ENCODE data around the gene CRTAP. TPM values are rescaled to one million over a fixed set of nuclear protein-coding genes. Genes with fewer than 3 reads are reported as not detected.
"Not testable (repeated sequence)": the region's sequence is repeated elsewhere in the genome, so short reads cannot be mapped to it uniquely, and the experiment has no call there.

The CRTAP gene
- total and polyA plus RNA-seq, 4 donors: 63.2 to 125 (median 92.7) TPM

- Histone ChIP-seq H3K36me3 (ENCODE audit: control insufficient read depth, insufficient read depth, low read length) (peaks cover 27% of the 10 kb centered on the region), H3K27me3 (ENCODE audit: control insufficient read depth, insufficient read depth, low read length) (no peaks in the 10 kb centered on the region), H3K4me1 (ENCODE audit: control insufficient read depth, insufficient read depth, low read length) (peaks cover 12% of the 10 kb centered on the region), H3K27ac (ENCODE audit: low read depth, low read length) (peak overlapping the region; percentile 58), H3K4me3 (ENCODE audit: low read depth, low read length) (peak overlapping the region; percentile 77), H3K9me3 (ENCODE audit: control insufficient read depth, insufficient read depth, low read length) (no peaks in the 10 kb centered on the region)
- DNase-seq (ENCODE audit: low read depth in 4 of 6, low spot score in 6 of 6): peak in 4 of 6 donors; percentile 24 to 76 (median 58)
- under 1% methylated on average over 46 of the region's 51 CpGs for WGBS (ENCODE audit: insufficient coverage)
Observed at GRCh38 chr3:33096093-33096868, 17.5 kb upstream of the CRTAP start.

- Histone ChIP-seq H3K4me1 (ENCODE audit: control insufficient read depth, insufficient read depth, low read length) (peaks cover 12% of the 10 kb centered on the region), H3K27ac (ENCODE audit: low read depth, low read length) (no peak overlapping the region), H3K4me3 (ENCODE audit: low read depth, low read length) (no peak overlapping the region), H3K27me3 (ENCODE audit: control insufficient read depth, insufficient read depth, low read length) (no peaks in the 10 kb centered on the region), H3K36me3 (ENCODE audit: control insufficient read depth, insufficient read depth, low read length) (no peaks in the 10 kb centered on the region), H3K9me3 (ENCODE audit: control insufficient read depth, insufficient read depth, low read length) (no peaks in the 10 kb centered on the region)
- no peak for DNase-seq (ENCODE audit: low read depth in 4 of 6, low spot score in 6 of 6)
- no CpG with 5 or more reads among the region's 3 CpGs for WGBS (ENCODE audit: insufficient coverage)
Observed at GRCh38 chr3:33099109-33099645, 14.6 kb upstream of the CRTAP start.

GRCh38 chr3:33099701-33100100 is 14.1 kb upstream of the CRTAP start:
- no peak for DNase-seq (ENCODE audit: low read depth in 4 of 6, low spot score in 6 of 6)
- Histone ChIP-seq H3K36me3 (ENCODE audit: control insufficient read depth, insufficient read depth, low read length) (no peaks in the 10 kb centered on the region), H3K4me3 (ENCODE audit: low read depth, low read length) (no peak overlapping the region), H3K9me3 (ENCODE audit: control insufficient read depth, insufficient read depth, low read length) (no peaks in the 10 kb centered on the region), H3K27me3 (ENCODE audit: control insufficient read depth, insufficient read depth, low read length) (no peaks in the 10 kb centered on the region), H3K27ac (ENCODE audit: low read depth, low read length) (no peak overlapping the region), H3K4me1 (ENCODE audit: control insufficient read depth, insufficient read depth, low read length) (peaks cover 12% of the 10 kb centered on the region)
- WGBS (ENCODE audit: insufficient coverage): 86% methylated on average over 3 of the region's 3 CpGs

GRCh38 chr3:33100229-33100628 is 13.6 kb upstream of the CRTAP start:
- H3K4me3 ChIP-seq (ENCODE audit: low read depth, low read length): no peak overlapping the region
- DNase-seq (ENCODE audit: low read depth in 4 of 6, low spot score in 6 of 6): no peak
- H3K27me3 ChIP-seq (ENCODE audit: control insufficient read depth, insufficient read depth, low read length): no peaks in the 10 kb centered on the region
- H3K9me3 ChIP-seq (ENCODE audit: control insufficient read depth, insufficient read depth, low read length): no peaks in the 10 kb centered on the region
- peaks cover 10% of the 10 kb centered on the region for H3K4me1 ChIP-seq (ENCODE audit: control insufficient read depth, insufficient read depth, low read length)
- WGBS (ENCODE audit: insufficient coverage): no CpG with 5 or more reads among the region's 2 CpGs
- H3K27ac ChIP-seq (ENCODE audit: low read depth, low read length): no peak overlapping the region
- H3K36me3 ChIP-seq (ENCODE audit: control insufficient read depth, insufficient read depth, low read length): no peaks in the 10 kb centered on the region

GRCh38 chr3:33103034-33103433 is 10.8 kb upstream of the CRTAP start:
- Histone ChIP-seq H3K9me3 (ENCODE audit: control insufficient read depth, insufficient read depth, low read length) (no peaks in the 10 kb centered on the region), H3K27ac (ENCODE audit: low read depth, low read length) (no peak overlapping the region), H3K36me3 (ENCODE audit: control insufficient read depth, insufficient read depth, low read length) (no peaks in the 10 kb centered on the region), H3K27me3 (ENCODE audit: control insufficient read depth, insufficient read depth, low read length) (no peaks in the 10 kb centered on the region), H3K4me1 (ENCODE audit: control insufficient read depth, insufficient read depth, low read length) (no peaks in the 10 kb centered on the region), H3K4me3 (ENCODE audit: low read depth, low read length) (no peak overlapping the region)
- WGBS (ENCODE audit: insufficient coverage): 91% methylated on average over 3 of the region's 3 CpGs
- DNase-seq (ENCODE audit: low read depth in 4 of 6, low spot score in 6 of 6): no peak

GRCh38 chr3:33103480-33103879 is 10.3 kb upstream of the CRTAP start:
- no peak overlapping the region for H3K4me3 ChIP-seq (ENCODE audit: low read depth, low read length)
- H3K27me3 ChIP-seq (ENCODE audit: control insufficient read depth, insufficient read depth, low read length): no peaks in the 10 kb centered on the region
- H3K27ac ChIP-seq (ENCODE audit: low read depth, low read length): no peak overlapping the region
- 60% methylated on average over 1 of the region's 3 CpGs for WGBS (ENCODE audit: insufficient coverage)
- no peak for DNase-seq (ENCODE audit: low read depth in 4 of 6, low spot score in 6 of 6)
- H3K4me1 ChIP-seq (ENCODE audit: control insufficient read depth, insufficient read depth, low read length): no peaks in the 10 kb centered on the region
- no peaks in the 10 kb centered on the region for H3K36me3 ChIP-seq (ENCODE audit: control insufficient read depth, insufficient read depth, low read length)
- no peaks in the 10 kb centered on the region for H3K9me3 ChIP-seq (ENCODE audit: control insufficient read depth, insufficient read depth, low read length)

- 97% methylated on average over 2 of the region's 3 CpGs for WGBS (ENCODE audit: insufficient coverage)
- no peak for DNase-seq (ENCODE audit: low read depth in 4 of 6, low spot score in 6 of 6)
Observed at GRCh38 chr3:33104803-33105202, 9.0 kb upstream of the CRTAP start.

GRCh38 chr3:33105341-33105948 is 8.4 kb upstream of the CRTAP start:
- no peaks in the 10 kb centered on the region for H3K27me3 ChIP-seq (ENCODE audit: control insufficient read depth, insufficient read depth, low read length)
- WGBS (ENCODE audit: insufficient coverage): 75% methylated on average over 1 of the region's 3 CpGs
- H3K27ac ChIP-seq (ENCODE audit: low read depth, low read length): no peak overlapping the region
- no peaks in the 10 kb centered on the region for H3K36me3 ChIP-seq (ENCODE audit: control insufficient read depth, insufficient read depth, low read length)
- no peaks in the 10 kb centered on the region for H3K4me1 ChIP-seq (ENCODE audit: control insufficient read depth, insufficient read depth, low read length)
- DNase-seq (ENCODE audit: low read depth in 4 of 6, low spot score in 6 of 6): no peak
- H3K9me3 ChIP-seq (ENCODE audit: control insufficient read depth, insufficient read depth, low read length): no peaks in the 10 kb centered on the region
- no peak overlapping the region for H3K4me3 ChIP-seq (ENCODE audit: low read depth, low read length)

More at GRCh38 chr3:33104803-33105202, 9.0 kb upstream of the CRTAP start:
- Histone ChIP-seq H3K27ac (ENCODE audit: low read depth, low read length) (no peak overlapping the region), H3K9me3 (ENCODE audit: control insufficient read depth, insufficient read depth, low read length) (no peaks in the 10 kb centered on the region), H3K27me3 (ENCODE audit: control insufficient read depth, insufficient read depth, low read length) (no peaks in the 10 kb centered on the region), H3K4me1 (ENCODE audit: control insufficient read depth, insufficient read depth, low read length) (no peaks in the 10 kb centered on the region), H3K4me3 (ENCODE audit: low read depth, low read length) (no peak overlapping the region), H3K36me3 (ENCODE audit: control insufficient read depth, insufficient read depth, low read length) (no peaks in the 10 kb centered on the region)

GRCh38 chr3:33106854-33107253 is 7.0 kb upstream of the CRTAP start:
- H3K4me1 ChIP-seq (ENCODE audit: control insufficient read depth, insufficient read depth, low read length); H3K27me3 ChIP-seq (ENCODE audit: control insufficient read depth, insufficient read depth, low read length); H3K27ac ChIP-seq (ENCODE audit: low read depth, low read length); H3K4me3 ChIP-seq (ENCODE audit: low read depth, low read length); H3K9me3 ChIP-seq (ENCODE audit: control insufficient read depth, insufficient read depth, low read length); H3K36me3 ChIP-seq (ENCODE audit: control insufficient read depth, insufficient read depth, low read length); DNase-seq (ENCODE audit: low read depth in 4 of 6, low spot score in 6 of 6): not testable (repeated sequence)
- WGBS (ENCODE audit: insufficient coverage): 89% methylated on average over 1 of the region's 2 CpGs

- H3K27me3 ChIP-seq (ENCODE audit: control insufficient read depth, insufficient read depth, low read length): no peaks in the 10 kb centered on the region
- WGBS (ENCODE audit: insufficient coverage): no CpG with 5 or more reads among the region's 8 CpGs
- H3K4me3 ChIP-seq (ENCODE audit: low read depth, low read length): no peak overlapping the region
- no peaks in the 10 kb centered on the region for H3K36me3 ChIP-seq (ENCODE audit: control insufficient read depth, insufficient read depth, low read length)
- H3K9me3 ChIP-seq (ENCODE audit: control insufficient read depth, insufficient read depth, low read length): no peaks in the 10 kb centered on the region
- no peak for DNase-seq (ENCODE audit: low read depth in 4 of 6, low spot score in 6 of 6)
- H3K4me1 ChIP-seq (ENCODE audit: control insufficient read depth, insufficient read depth, low read length): peaks cover 10% of the 10 kb centered on the region
- H3K27ac ChIP-seq (ENCODE audit: low read depth, low read length): no peak overlapping the region
Observed at GRCh38 chr3:33111581-33111980, 2.2 kb upstream of the CRTAP start.
